GM21381 (cell line): ENCODE measurements around the gene SIGLEC10.

ENCODE experiments used
- ATAC-seq: cut with Tn5 transposase; IDR thresholded peaks from one replicate; pipeline ENCODE4 v1.9.1; 2021; ENCODE audit warnings: mild to moderate bottlenecking, moderate library complexity; ENCODE audit not compliant: unreplicated experiment

Gene SIGLEC10

DNA sequence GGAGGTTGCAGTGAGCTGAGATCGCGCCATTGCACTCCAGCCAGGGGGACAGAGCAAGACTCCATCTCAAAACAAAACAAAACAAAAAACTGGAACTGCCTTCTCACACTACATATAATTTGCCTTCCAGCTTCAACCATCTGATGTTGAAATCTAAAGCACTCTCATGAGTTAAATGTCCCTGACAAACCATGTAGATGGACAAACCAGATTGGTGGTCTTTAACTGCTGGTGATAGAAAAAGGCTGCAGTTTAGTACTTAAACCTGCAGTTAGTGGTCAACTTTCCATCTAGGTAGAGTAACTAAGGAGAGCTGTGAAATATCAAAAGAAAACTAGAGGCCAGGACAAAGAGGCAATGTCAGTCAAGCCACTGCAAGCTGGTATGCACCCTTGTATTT, 21.3 kb downstream of the SIGLEC10 start:
- no peak for ATAC-seq

DNA sequence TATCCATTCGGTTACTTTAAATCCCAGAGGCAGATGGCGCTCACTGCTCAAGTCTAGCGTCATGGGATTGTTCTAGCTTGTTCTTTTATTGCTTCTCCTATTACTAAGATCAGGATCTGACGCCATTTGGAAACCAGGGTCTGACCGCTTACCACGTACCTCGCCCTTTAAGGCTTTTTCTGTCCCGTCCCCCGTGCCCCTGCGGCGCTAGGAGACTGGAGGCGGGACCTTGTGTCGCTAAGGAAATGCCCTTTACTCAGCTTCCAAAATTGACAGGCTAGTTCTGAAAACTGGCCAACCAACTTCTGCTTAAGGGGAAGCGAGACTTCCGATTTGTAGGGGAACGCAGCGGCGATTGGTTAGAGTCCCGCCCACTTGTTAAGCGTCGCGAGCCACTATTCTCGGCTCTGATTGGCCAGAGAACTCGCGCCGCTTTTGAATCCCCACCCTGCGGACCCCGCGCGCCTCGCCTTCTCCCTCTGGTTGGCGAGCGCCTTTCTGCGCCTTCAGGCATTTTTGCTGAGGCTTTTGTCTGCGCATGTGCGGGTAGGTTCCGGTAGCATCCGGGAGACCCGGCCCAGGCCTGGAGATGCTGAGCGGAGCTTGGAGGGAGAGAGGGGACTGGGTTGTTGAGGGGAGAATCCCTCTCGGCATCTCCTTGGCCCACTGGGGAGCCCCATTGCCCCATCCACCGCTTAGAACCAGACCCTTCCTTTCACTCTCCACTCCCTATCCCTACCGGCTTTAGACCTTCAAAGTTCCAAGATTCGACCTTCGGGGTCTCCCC, 23.2 kb downstream of the SIGLEC10 start:
- peak; percentile 84 for ATAC-seq

- no peak for ATAC-seq
Observed at GRCh38 chr19:51392701-51393100, 24.7 kb downstream of the SIGLEC10 start.

- ATAC-seq = no peak
Observed at GRCh38 chr19:51391073-51391611, 26.3 kb downstream of the SIGLEC10 start.

GRCh38 chr19:51389143-51389542, 28.3 kb downstream of the SIGLEC10 start:
- no peak for ATAC-seq

- no peak for ATAC-seq
Observed at GRCh38 chr19:51387924-51388389, 29.5 kb downstream of the SIGLEC10 start, which contains the start of gene LIM2. Gene LIM2 (minus strand): TSS chr19:51387974. CDS start chr19:51387443, 531 bp downstream.

DNA sequence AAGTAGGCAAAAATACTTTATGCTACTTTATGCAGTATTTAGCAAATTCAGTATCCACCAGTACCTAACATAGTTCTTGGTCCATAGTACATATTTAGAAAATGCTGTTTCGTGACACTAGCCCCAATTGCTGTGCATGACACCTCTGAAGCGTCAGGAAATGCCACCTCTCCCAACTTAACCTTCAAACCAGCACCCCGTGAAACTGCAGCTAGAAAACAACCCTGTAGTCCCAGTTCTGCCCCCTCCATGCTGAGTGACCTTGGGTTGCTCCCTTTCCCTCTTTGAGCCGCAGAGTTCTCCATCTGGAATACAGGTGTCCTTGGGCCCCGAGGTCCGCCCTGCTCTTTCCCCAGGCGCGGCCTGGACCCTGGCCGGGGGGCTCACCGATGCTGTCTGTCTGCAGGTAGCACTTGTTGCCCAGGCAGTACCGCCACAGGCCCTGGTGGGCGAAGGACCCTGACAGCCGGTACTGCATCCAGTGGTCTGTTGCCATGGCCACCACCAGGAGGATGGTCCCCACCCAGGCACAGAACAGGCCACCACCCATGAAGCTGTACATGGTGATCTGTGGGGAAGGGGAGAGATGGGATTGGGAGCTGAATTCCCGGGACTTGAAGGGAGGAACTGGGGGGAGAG, 30.4 kb downstream of the SIGLEC10 start:
- no peak for ATAC-seq

DNA sequence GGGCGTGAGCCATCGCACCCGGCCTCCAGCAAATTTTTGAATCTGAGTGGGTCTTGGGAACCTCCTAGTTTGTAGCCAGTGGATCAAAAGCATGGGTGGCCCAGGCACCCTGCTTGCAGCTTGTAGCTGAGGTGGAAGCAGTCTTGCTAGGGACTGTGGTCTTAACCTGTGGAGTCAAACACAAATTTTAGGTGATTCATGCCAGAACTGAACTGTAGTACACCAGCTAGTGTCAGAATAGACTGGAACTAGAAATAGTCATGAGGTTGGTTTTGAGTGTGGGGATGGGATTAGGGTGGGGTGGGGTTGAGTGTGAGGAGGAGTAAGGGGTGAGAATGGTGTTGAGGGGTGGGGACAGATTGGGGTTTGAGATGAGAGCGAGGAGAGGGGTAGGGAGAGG, 35.4 kb downstream of the SIGLEC10 start:
- no peak for ATAC-seq

GRCh38 chr19:51380379-51380778, 37.1 kb downstream of the SIGLEC10 start:
- ATAC-seq = no peak

- no peak for ATAC-seq
Observed at GRCh38 chr19:51377422-51377821, 40.0 kb downstream of the SIGLEC10 start.

GRCh38 chr19:51375504-51376221, 41.8 kb downstream of the SIGLEC10 start:
- ATAC-seq = no peak

DNA sequence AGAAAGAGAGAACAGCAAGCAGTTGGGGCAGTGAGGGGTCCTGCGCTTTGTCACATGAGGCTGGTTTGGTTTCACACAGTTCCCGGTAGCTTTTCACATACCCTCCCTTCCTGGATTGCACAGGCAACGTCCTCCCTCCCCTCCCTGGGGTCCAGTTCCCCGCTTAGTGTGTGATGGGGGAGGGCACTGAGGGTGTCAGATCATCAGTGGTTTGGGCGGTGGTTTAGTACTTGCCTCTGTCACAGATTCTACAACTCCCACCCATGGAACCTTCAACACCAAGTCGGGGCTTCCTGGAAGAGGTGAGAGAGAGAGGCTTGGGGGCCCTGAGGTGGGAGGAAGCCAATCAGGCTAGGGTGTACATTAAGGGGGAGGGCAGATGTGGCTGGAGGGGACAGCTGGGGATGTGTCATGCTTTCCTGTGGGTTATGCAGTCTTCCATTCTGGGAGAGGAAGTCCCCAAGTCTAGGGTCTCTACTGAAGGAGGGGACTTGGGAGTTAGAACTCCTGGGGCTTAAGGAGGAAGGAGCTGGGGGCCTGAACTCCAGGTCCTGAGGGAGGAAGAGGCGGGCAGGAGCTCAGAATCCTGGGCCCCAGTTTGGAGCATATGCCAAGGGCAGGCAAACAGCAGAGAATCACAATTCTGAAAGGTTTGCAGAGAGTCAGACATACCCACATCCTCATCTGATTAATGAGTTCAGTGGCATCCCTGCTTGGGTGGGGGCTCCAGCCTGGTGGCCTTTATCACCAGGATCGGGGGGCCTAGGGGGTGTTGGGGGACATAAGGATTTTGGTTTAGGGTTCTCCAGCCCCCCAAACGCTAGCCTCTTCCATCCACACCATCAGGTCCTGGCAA, 44.6 kb downstream of the SIGLEC10 start, which contains the start of gene NKG7:
TSS of gene NKG7 (minus strand) at position 6 of the 856 bp plus-strand sequence. CDS start 119 bp downstream, outside the sequence.
- no peak for ATAC-seq

- no peak for ATAC-seq
Observed at GRCh38 chr19:51372021-51372648, 45.3 kb downstream of the SIGLEC10 start.

GRCh38 chr19:51371186-51371690, 46.2 kb downstream of the SIGLEC10 start:
- no peak for ATAC-seq

GRCh38 chr19:51370230-51370629, 47.2 kb downstream of the SIGLEC10 start:
- no peak for ATAC-seq

DNA sequence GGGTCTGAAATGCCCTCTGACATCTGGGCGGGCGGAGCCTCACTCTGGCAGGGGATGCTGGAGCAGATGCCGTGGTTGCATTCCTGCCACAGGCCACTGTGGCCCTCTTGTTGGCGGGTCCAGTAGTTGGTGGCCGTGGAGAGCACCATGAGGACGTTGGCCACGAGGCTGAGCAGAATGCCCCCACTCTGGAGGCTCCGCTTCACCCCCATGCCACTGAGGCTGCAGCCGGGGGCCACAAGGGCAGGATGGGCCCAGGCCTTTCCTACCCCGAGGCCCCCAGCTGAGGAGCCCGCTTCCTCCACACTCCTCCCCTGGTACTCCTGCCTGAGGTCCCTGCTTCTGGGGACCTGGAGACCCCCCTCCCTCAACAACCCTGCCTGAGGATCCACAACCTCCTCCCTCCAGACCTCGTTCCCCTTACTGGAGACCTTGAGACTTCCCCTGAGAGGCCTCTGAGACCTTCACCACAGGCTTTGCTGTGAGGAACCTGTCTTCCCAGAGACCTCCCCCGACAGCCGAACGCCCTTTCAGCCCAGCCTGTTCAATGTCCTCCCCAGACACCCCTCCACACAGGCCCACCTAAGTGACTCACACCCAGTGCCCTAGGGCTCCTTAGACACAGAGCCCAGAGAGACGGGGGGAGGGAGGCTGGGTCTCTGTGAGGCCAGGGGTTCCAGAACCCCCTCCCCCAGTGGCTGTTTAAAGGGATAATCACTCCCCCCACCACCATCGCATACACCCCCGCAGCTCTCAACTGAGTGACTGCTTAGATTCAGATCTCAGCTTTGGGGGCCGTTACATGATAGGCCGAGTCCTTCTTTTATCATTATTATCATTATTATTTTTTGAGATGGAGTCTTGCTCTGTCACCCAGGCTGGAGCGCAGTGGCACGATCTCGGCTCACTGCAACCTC, 48.8 kb downstream of the SIGLEC10 start, which contains the start of gene CLDND2:
TSS of gene CLDND2 (minus strand) at position 638 of the 917 bp plus-strand sequence. CDS start at position 212, 426 bp downstream.
- ATAC-seq = no peak

DNA sequence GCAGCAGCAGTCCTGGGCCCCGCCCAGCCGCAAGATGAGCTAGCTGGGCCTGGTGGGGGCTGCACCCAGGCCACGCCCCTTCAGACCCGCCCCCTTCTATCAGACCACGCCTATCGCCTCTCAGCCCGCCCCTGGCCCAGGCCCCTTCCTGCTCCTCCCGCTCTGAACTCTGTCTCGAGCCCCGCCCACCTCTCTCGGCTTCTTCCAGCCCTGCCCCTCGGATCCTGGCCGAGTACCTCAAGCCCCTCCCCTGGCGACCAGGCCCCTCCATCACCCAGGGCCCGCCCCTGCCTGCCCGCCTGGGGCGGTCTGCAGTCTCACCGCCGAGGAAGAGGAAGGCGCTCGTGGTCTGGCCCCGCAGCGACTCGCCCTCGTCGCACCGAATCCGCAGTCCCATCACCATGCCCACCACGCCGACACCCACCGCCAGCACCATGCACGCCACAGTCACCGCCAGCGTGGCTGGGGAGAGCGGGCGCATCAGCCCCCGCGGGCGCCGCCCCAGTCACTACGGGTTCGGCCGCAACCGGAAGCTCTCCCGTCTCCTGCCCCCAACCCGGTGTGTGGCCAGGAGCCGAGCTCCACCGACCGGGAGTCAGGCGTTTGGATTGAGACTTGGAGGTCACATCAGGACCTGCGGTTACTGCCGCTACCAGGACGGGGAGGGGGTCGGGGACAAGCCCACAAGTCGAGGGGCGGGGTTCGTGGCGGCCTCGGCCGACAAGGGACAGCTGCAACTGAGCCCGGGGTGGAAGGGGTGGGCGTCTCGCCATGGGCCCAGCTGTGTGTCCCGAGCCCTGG, 49.7 kb downstream of the SIGLEC10 start:
- peak; percentile 77 for ATAC-seq

DNA sequence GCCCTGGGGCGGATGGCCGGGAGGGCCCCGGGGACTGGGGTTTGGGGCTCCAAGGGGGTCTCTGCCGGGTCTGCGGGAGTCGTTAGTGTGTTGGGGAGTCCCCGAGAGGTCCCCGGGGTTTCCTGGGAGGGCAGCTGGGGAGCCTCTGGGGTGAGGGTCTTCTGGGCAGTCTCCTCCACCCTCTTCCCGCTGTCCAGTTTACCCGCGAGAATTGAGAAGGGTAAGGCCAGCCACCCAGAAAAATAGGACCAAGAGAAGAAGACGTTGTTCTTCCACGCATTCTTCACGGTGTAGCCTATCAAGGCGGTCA, 50.2 kb downstream of the SIGLEC10 start:
- ATAC-seq = no peak
